HL-60 (cell line): ENCODE results near the gene DCAF15.

Source experiments
- GABPA ChIP-seq: IDR thresholded peaks from 2 replicates; pipeline ENCODE4 v1.6.1; 2012; ENCODE audit warnings: low read depth
- POLR2AphosphoS5 ChIP-seq: IDR thresholded peaks from 2 replicates; pipeline ENCODE4 v1.6.1; 2012; ENCODE audit warnings: low read depth
- SPI1 ChIP-seq: IDR thresholded peaks from 2 replicates; pipeline ENCODE4 v1.6.1; 2012; ENCODE audit warnings: low read depth, mild to moderate bottlenecking, borderline replicate concordance
- TF ChIP-seq, protein P1 (sequence below): IDR thresholded peaks from one replicate; pipeline ENCODE4 v1.5.1; 2011; ENCODE audit warnings: low read length, control low read depth, inconsistent platforms; ENCODE audit not compliant: insufficient read depth
- TF ChIP-seq, protein P2 (sequence below): IDR thresholded peaks from 2 replicates; pipeline ENCODE4 v1.6.1; 2012; ENCODE audit warnings: low read depth; ENCODE audit not compliant: insufficient replicate concordance

DNA sequence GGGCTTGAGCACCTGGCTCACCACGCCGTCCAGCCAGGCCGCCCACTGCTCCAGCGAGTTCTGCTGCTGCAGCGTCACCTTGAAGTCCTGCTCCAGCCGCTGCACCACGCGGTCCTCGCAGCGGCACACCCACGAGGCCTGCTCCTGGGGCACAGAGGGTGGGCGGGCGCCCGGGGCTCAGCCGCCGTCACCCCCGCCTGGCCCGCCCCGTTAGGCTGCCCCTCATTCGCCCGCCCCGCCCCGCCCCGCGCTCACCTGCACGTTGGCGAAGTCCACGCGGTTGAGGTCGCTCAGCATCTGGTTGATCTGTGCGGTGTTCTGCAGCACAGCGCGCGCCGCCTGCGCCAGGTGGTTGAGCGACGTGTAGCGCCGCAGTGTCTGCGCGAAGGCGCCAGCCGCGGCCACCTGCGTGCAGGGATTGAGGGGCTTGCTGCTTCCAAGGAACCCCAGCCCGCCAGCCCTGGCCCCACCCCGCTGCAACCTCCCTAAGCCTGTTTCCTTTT is 11.3 kb downstream of the DCAF15 start:
- TF ChIP-seq GABPA, result no peak
- TF ChIP-seq, protein P1, sequence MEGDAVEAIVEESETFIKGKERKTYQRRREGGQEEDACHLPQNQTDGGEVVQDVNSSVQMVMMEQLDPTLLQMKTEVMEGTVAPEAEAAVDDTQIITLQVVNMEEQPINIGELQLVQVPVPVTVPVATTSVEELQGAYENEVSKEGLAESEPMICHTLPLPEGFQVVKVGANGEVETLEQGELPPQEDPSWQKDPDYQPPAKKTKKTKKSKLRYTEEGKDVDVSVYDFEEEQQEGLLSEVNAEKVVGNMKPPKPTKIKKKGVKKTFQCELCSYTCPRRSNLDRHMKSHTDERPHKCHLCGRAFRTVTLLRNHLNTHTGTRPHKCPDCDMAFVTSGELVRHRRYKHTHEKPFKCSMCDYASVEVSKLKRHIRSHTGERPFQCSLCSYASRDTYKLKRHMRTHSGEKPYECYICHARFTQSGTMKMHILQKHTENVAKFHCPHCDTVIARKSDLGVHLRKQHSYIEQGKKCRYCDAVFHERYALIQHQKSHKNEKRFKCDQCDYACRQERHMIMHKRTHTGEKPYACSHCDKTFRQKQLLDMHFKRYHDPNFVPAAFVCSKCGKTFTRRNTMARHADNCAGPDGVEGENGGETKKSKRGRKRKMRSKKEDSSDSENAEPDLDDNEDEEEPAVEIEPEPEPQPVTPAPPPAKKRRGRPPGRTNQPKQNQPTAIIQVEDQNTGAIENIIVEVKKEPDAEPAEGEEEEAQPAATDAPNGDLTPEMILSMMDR, result no peak
- TF ChIP-seq, protein P2, sequence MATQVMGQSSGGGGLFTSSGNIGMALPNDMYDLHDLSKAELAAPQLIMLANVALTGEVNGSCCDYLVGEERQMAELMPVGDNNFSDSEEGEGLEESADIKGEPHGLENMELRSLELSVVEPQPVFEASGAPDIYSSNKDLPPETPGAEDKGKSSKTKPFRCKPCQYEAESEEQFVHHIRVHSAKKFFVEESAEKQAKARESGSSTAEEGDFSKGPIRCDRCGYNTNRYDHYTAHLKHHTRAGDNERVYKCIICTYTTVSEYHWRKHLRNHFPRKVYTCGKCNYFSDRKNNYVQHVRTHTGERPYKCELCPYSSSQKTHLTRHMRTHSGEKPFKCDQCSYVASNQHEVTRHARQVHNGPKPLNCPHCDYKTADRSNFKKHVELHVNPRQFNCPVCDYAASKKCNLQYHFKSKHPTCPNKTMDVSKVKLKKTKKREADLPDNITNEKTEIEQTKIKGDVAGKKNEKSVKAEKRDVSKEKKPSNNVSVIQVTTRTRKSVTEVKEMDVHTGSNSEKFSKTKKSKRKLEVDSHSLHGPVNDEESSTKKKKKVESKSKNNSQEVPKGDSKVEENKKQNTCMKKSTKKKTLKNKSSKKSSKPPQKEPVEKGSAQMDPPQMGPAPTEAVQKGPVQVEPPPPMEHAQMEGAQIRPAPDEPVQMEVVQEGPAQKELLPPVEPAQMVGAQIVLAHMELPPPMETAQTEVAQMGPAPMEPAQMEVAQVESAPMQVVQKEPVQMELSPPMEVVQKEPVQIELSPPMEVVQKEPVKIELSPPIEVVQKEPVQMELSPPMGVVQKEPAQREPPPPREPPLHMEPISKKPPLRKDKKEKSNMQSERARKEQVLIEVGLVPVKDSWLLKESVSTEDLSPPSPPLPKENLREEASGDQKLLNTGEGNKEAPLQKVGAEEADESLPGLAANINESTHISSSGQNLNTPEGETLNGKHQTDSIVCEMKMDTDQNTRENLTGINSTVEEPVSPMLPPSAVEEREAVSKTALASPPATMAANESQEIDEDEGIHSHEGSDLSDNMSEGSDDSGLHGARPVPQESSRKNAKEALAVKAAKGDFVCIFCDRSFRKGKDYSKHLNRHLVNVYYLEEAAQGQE, result no peak
- no peak for TF ChIP-seq POLR2AphosphoS5
- TF ChIP-seq SPI1, result no peak
